Stimulated activated CD8-positive, alpha-beta memory T cell treated with anti-CD3 and anti-CD28 coated beads, Interleukin-2, amount 100 ng/mL, for 1 hour (primary cell): ENCODE results near the gene LRBA.
"Not testable (repeated sequence)": the region's sequence is repeated elsewhere in the genome, so short reads cannot be mapped to it uniquely, and the experiment has no call there.

ENCODE experiments used
- DNase-seq, 2 donors: peaks; one replicate each; pipeline ENCODE4 v3.0.0-alpha.2; 2020; ENCODE audit warnings: low read depth in 2 of 2

LRBA gene

DNA sequence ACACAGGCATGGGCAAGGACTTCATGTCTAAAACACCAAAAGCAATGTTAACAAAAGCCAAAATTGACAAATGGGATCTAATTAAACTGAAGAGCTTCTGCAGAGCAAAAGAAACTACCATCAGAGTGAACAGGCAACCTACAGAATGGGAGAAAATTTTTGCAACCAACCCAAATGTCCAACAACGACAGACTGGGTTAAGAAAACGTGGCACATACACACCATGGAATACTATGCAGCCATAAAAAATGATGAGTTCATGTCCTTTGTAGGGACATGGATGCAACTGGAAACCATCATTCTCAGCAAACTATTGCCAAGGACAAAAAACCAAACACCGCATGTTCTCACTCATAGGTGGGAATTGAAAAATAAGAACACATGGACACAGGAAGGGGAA, 507.4 kb downstream of the LRBA start:
- DNase-seq: not testable (repeated sequence)

DNA sequence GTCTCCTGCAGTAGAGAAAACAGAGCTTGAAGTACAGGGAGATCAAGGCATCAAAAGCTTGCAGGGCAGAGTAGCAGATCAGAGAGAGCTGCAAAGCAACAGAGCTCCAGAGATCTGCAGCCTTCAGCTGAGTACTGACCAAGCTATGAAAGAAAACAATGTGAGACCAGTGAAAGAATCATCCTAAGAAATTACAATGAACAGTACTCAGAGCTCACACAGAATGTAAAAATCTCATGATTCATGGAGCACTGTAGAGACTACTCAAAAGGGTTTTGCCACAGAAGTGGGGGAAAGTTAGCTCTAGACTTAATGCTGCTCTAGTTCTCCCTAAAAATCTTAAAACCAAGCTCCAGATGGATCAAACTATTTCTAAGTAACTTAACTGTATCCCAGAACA, 513.1 kb downstream of the LRBA start:
- DNase-seq: no peak

DNA sequence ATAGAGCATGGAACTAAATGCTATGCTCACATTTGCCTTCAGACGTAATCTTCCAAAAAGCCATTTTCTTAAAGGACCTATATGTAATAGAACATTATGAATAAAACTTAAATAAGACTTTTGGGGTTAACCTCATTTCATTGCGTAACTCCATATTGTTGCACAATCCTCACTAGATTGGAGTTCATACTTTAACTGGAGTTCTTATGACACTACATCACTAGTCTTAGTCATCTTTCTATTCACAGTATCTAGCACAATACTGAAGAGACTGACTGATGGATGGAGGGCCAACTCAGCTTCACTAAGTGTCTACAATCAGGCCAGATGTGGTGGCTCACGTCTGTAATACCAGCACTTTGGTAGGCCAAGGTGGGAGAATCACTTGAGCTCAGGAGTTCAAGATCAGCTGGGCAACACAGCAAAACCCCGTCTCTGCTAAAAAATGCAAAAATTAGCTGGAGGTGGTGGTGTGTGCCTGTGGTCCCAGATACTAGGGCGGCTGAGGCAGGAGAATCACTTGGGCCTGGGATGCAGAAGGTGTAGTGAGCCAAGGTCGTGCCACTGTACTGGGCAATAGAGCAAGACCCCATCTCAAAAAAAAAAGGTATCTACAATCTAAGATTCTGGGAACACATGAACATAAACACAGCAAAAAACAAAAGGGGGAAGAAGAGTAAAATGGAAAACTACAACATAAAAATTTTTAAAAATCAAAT, 513.9 kb downstream of the LRBA start:
- DNase-seq: no peak

DNA sequence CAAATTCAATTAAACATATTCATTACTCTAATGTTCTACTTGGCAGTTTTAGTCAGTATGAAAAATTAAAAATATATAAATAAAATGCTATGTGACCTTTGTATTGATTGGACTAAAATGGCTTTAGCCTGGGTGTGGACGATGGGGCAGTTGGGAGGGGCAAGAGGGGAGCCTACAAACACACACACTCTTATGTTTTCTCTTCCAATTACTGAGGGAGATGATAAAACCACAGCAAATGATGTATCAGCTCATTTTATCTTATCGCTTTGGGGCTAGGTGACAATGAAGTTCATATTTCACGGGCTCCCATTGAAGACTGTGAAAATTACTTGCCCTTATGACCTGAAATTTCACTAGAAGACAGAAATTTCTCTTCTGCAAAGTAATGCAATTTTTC, 517.5 kb downstream of the LRBA start:
- DNase-seq: no peak

DNA sequence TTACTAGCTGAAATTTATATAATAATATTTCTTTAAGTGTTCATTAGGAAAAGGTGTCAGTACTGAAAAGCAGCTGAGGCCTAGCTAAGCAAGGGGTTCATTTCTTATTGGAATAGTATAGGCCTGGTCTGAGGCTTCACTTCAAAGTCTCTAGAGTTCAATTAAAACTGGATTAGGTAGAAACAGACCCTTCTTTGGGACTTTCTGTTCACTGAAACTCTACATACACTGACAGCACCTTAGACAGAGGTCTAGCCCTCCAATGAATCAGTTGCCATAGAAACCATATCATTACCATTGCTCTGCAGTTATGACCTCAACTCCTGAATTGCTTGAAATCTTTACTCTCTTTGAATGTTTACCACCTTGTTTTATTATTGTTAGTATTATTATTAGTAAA, 519.5 kb downstream of the LRBA start:
- no peak for DNase-seq

DNA sequence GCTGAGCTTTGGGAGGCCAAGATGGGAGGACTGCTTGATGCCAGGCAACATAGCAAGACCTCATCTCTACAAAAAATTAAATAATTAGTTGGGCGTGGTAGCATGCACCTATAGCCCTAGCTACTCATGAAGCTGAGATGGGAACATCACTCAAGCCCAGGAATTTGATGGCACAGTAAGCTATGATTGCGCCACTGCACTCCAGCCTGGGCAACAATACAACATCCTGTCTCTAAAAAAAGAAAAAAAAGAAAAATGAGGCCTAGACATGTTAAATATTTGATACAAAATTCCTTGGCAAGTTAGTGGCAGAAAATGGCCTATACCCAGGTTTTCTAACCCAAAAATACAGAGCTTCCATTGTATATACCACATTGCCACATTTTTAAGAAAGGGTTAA, 521.2 kb downstream of the LRBA start:
- no peak for DNase-seq

DNA sequence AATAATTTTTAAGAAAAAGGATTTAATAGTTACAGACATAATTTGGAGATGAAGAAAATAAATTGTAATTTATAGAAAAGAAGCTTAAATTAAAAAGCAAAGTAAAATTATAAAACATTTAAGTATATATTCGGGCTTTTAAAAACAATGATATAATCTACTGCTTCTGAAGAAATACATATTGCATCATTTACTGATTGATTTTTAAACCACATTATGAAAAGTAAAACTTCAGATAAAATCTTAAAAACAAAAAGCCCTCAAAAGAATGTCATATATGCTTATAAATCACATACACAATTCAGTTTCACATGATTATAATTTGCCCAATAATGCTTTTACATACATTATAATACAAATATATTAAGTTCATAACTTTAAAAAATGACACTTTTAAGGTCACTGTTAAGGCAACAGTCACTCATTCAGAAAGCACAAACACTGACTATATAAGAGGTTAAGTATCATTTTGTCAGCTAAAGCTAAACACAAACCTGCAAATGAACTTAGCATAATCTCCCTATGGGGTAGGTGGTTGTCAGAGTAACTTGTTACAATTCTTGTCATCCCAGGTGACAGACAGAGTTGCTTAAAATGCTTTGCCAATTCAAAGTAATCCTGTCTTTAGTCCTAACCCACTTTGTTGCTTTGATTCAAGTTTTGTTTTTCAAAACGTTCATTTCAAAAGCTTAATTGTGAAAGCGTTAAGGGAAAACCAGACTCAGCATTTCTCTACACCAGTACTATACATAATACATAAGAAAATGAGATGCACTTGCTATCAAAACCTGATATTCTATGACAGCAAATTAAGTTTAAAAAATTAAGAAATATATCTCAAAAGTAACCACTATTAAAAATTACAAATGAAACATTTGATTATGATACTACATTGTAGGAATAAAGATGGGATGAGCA, 523.7 kb downstream of the LRBA start:
- no peak for DNase-seq

DNA sequence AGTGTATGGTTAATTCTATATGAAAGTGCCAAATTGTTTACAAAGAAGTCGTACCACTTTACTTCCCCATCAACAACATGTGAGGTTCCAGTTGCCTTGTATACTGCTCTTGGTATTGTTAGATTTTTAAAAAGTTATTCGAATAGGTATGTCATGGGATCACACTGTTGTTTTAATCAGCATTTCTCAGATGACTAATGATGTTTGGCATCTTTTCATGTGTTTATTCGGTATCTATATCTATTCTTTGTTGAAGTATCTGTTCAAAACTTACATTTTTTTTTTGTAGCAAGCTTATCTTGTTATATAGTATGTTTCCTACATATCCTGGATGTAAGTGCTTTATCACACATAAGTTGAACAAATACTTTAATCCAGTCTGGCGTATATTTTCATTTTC, 532.5 kb downstream of the LRBA start:
- no peak for DNase-seq

DNA sequence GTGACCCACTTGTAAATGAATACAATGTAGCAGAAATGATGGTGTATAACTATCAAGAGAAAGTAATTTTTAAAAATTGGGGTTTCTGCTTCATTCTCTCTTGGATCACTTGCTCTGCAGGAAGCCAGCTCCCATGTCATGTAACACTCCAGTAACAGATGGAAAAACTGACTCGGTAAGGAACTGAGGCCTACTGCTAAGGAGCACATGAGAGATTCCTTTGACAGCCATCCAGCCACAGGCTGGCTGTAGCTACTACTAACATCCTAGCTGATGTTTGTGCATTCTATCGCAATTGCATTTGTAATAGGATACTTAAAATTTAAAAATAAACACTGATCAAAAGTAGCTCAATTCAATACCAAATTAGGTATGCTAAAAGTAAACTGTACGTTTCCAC, 535.4 kb downstream of the LRBA start:
- no peak for DNase-seq

DNA sequence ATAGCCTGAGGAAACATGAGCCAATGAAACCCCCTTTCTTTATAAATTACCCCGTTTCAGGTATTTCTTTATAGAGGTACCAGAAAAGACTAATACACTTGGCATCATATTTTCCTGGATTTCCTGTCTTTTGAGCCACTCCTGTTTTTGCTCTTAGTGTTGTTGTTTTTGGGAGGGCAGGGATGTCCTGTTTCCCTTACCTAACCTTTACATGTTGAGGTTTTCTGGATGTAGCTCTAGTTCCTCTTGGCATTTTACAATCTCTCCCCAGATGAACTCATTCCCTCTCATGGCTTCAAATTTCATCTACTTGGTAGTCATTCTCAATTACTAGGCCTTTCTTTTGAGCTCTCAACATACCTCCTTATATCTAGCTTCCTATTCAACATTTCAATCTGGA, 537.2 kb downstream of the LRBA start:
- DNase-seq: no peak

DNA sequence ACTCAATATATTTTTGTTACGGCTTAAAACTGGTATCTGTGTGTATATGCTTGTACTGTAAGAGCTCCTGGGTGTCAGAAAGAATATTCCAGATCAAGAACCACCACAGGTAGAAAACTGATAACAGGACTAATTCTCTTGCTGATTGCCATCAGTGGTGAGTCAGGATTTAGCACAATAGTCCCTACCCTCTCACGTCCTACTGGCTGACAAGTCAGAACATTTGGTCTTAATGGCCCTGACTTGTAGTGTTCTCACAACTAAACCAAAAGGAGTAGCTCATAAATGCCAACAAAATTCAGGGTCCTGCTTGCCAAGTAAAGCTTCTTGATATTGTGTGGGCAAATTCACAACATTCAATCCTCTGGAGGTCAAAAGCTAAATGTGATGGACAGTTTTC, 538.3 kb downstream of the LRBA start:
- no peak for DNase-seq

DNA sequence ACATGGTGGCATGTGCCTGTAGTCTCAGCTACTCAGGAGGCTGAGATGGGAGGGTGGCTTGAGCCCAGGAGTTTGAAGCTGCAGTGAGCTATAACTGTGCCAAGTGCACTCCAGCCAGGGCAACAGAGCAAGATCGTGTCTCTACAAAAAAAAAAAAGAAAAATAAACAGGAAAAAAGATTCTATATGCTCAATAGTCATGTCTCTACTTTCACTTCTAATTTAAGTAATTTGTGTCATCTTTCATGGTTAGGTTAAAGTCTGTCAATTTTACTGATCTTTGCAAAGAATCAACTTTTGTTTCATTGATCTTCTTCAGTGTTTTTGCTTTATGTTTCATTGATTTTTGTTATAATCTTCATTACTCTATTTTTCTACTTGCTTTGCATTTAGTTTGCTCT, 539.3 kb downstream of the LRBA start:
- DNase-seq: no peak

DNA sequence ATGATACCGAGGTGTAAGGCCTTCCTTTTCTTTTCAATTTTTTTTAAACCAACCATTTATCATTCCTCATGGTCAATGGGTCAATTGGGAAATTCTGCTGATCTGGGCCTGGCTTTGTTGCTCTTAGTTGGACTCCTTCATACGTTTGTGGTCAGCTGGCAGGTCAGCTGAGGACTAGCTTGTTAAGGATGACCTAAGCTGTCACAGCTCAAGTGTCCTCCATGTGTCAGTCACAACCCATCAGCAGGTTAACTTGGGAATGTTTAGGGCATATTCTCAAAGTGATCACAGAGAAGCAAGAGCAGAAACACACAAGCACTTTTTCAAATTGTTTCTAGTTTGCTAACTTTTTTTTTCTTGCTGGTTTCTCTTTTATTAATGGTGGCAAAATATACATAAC, 550.6 kb downstream of the LRBA start:
- DNase-seq: no peak

DNA sequence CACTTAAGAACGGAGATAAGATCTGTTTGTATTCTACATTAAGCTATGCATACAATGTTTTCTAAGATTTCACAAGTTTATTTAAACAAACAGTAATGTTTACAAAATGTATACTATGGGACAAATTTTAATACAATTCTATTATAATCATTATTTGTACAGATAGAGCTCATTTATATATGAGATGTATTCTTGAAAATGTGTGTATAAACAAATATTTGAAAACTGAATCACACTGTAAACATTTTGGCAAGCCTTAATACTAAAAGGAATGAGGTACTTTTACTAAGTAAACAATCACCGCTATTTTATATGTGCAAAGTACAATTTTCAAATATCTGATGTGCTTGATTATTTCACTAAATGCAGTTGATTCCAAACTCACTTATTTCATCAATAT, 552.3 kb downstream of the LRBA start:
- no peak for DNase-seq

DNA sequence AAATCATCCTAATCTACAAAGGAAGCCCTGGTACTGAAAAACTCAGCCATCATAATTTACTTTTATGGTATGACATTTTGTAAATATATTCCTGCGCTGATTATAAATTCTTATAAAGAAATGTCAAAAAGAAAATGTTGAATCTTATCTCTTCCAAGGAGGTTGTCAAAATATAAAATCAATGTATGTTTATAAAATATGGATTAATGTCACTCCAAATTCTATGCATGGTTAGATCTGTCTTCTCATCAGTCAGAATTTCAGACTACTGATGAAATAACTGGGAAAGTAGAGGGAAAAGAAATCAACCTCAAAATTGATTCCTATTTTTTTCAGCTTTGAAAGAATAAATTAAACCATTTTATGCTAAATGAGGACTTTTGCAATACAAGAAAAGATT, 553.1 kb downstream of the LRBA start:
- no peak for DNase-seq

DNA sequence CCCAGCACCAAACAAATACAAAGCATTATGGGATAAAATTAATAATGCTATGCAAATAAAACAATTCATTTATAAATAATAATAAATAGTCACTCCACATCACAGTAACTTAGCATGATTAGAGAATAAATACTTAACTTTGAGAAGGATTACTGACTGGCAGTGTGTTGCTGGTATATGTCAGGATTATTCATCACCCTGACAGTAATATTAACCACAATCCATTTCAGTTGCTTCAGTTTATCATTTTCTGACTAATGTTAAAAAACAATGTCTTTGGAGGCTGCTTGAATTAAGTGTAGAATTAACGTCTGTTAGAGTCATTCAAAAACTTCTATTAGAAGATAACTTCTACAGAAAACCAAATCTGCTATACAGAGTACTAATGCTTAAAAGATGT, 557.3 kb downstream of the LRBA start:
- DNase-seq: no peak

DNA sequence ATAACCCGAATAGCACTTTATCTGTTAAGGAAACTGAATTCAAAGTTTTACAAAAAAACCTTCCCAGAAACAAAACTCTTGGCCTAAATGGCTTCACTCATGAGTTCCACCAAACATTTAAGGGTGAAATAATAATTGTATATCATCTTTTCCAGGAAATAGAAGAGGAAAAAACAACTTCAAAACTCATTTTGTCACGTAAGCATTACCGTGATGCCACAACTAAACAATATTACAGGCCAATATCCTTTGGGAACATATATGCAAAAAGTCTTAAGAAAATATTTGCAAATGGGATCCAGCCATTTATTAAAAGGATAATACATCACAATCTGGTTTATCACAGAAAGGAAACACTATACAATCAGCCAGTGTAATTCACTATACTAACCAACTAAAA, 563.2 kb downstream of the LRBA start:
- DNase-seq: no peak

DNA sequence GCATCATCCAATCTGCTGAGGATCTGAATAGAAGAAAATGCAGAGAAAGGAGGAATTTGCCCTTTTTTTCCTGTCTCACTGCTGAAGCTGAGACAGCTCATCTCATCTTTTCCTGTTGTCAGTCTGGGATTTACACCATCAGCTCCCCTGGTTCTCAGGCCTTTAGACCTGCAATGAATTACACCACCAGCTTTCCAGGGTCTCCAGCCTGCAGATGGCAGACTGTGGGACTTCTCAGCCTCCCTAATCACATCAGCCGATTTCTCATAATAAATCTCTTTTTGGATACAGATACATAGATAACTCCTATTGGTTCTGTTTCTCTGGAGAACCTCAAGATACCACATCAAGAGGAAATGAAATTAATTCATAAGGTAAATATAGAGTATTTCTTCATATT, 567.7 kb downstream of the LRBA start:
- DNase-seq: no peak

DNA sequence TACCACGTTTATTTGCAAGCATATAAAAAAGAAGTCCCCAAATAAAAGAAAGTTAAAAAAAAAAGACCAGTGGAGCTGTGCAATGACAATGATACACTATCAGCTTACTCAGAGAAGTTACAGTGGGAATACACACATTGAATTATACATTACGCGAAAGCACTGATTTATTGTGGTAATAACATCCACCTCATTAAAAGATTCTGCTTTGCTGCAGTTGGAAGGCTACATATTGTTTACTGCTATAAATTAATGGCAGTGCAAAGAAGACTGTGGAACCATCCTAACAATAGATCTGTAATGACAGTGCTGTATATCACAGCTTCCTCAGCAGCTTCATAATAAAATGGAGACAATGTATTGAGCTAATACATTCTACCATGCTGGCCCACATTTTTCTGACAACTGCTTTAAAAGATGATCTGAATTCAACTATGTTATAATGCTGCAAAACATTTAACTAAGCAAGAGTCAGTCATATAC, 575.6 kb downstream of the LRBA start:
- DNase-seq: no peak

DNA sequence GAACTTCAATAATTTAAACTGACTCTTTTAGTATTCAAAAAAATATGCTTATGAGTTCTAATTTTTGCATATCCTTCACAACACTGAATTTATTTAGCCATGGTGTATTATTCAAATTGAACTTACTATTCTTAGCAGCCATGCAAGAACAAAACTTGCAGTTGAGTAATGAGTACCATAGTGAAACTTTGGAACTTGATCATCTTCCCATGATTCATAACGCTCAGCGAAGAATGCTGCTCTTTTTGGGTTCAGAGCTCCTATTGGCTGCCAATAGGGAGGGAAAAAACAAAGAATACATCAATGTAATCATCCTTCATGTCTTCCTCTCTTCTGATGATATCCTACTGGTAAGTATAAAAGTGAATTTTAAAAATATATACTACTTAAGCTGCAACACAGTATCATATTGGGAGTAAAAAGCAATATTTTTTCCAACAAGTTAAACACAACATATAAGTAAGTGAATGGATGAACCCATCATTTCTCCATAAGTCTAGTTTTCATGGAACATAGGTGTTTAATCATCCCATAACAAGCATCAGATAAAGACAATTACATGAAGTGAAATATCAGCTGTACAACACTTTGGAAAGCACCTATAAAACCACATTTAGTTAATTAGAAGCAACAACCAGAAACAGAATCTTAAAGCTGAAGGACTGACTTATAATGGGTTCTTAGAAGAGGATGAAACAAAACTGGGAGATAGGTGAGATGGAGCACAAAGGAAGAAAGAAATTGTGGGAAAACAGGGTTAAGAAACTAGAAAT, 578.3 kb downstream of the LRBA start:
- no peak for DNase-seq

DNA sequence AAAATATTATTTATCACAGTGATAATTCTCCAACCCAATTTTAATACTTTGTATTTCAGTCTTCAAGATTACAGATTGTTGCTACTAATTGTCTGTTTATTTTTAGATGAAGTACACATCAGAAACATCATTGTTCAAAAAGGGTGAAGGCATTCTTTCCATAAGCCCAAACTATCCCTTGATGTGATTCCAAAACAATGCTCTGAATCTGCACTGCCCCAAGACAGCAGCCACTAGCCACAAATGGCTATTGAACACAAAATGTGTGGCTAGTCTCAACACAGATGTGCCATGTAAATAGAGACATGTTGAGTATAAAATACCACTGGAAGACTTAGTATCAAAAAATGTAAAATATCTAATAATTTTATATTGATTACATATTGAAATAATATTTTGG, 583.9 kb downstream of the LRBA start:
- no peak for DNase-seq

DNA sequence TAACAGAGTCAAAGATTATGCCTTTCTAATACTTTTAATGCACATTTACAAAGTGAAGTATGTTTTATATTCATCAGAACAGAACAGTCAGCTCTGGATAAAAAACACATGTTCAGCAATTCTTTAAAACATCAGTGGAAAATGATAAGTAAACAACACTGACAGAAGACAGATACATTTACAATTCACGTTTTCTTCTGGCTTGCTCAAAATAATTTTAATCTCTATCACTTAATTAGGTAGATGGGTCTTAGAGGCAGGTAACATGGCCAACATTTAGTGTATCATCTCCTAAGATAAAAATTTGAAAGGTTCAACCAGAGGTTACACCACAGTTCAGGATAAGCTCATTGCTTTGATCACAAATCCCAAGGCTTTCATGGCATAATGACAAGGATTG, 589.9 kb downstream of the LRBA start:
- DNase-seq: no peak
